Measurements from ENCODE around the gene CCDC47.

The CCDC47 gene

DNA sequence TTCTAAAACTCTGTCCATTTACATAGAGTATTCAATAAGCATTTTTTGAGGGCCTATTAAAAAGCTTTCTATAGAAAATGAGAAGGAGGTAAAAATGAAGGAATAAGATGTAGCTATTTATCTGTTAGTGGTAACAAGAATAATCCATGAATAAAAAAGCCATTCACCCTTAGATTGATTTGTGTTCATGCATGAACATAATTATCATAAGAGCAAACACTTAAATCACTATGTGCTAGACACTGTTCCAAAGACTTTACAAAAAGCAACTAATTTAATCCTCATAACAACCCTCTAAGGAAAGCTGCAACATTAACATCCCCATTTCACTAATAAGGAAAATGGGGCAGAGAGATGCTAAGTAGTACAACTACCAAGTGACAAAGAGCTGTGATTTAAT, 6.6 kb downstream of the CCDC47 start:
- H3K9me3 ChIP-seq (ENCODE audit: severe bottlenecking): no peaks in the 10 kb centered on the region
- H3K4me3 ChIP-seq (ENCODE audit: severe bottlenecking): no peak overlapping the region
- TF ChIP-seq, protein P1, sequence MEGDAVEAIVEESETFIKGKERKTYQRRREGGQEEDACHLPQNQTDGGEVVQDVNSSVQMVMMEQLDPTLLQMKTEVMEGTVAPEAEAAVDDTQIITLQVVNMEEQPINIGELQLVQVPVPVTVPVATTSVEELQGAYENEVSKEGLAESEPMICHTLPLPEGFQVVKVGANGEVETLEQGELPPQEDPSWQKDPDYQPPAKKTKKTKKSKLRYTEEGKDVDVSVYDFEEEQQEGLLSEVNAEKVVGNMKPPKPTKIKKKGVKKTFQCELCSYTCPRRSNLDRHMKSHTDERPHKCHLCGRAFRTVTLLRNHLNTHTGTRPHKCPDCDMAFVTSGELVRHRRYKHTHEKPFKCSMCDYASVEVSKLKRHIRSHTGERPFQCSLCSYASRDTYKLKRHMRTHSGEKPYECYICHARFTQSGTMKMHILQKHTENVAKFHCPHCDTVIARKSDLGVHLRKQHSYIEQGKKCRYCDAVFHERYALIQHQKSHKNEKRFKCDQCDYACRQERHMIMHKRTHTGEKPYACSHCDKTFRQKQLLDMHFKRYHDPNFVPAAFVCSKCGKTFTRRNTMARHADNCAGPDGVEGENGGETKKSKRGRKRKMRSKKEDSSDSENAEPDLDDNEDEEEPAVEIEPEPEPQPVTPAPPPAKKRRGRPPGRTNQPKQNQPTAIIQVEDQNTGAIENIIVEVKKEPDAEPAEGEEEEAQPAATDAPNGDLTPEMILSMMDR (IDR thresholded peaks at IDR 0.05; ENCODE audit: poor library complexity, severe bottlenecking): no peak
- DNase-seq (ENCODE audit: low spot score) (no peak), ATAC-seq (ENCODE audit: low read depth) (no peak)
- peaks cover 6% of the 10 kb centered on the region for H3K4me1 ChIP-seq (ENCODE audit: insufficient read depth, poor library complexity, severe bottlenecking)
- peaks cover 70% of the 10 kb centered on the region for H3K36me3 ChIP-seq (ENCODE audit: low read depth)
- no peak overlapping the region for H3K27ac ChIP-seq (ENCODE audit: poor library complexity, severe bottlenecking)
- H3K27me3 ChIP-seq (ENCODE audit: insufficient read depth, poor library complexity, severe bottlenecking): no peaks in the 10 kb centered on the region

DNA sequence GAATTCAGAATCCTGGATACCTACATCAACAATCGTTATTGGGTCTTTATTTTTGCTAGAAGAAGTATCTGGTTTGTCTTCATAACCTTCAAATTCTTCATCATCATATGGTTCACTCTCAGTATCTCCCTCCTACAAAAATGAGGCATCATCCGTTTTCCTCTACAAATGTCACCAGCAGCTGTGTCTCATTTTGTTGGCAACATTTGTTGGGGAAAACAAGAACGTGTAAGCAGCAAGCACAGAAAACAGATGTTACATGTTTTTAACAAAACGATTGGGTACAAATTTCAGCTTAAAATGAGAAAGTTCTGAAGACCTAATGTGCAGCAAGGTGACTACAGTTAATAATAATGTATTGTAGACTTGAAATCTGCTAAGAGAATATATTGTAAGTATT, 8.7 kb downstream of the CCDC47 start:
- no peaks in the 10 kb centered on the region for H3K9me3 ChIP-seq (ENCODE audit: severe bottlenecking)
- TF ChIP-seq, protein P1 (IDR thresholded peaks at IDR 0.05; ENCODE audit: poor library complexity, severe bottlenecking): no peak
- no peak for ATAC-seq (ENCODE audit: low read depth)
- DNase-seq (ENCODE audit: low spot score): no peak
- no peak overlapping the region for H3K4me3 ChIP-seq (ENCODE audit: severe bottlenecking)
- H3K36me3 ChIP-seq (ENCODE audit: low read depth): peaks cover 78% of the 10 kb centered on the region
- no peaks in the 10 kb centered on the region for H3K4me1 ChIP-seq (ENCODE audit: insufficient read depth, poor library complexity, severe bottlenecking)
- no peak overlapping the region for H3K27ac ChIP-seq (ENCODE audit: poor library complexity, severe bottlenecking)
- H3K27me3 ChIP-seq (ENCODE audit: insufficient read depth, poor library complexity, severe bottlenecking): no peaks in the 10 kb centered on the region

DNA sequence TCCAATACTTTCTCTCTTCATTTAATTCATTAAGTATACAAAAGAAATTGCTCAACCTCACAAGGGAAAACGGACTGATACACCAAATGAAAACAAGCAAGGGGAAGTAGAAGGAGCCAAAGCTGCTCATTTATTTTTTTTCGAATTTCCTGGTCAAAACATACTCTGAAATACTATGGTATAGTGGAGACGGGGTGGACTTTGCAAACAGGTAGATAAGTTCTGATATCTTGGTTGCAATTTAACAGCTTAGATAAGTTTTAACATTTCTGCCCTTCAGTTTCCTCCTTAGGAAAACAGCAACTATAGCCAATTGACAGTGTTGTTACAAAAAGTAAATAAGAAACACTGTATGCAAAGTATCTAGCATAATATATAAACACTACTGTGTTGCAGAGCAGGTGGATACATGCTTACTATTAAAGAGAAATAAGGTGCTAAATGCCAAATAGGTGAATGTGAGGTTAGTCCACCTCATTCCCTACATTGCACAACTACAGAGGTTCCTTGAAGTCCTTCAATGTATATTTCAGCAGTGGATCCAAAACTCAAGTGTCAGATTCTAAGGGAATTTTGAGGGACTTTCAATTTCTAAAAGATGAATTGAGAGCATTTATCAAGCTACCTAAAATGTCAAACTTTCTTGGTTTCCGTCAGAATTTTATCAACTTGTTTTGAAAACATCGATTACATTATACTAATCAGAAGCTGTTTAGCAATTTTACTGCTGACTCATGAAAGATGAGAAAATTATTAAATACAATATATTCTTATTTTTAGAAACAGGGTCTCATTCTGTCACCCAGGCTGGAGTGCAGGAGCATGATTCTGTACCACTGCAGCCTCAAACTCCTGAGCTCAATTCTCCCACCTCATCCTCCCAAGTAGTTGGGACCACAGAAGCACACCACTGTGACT, 11.0 kb downstream of the CCDC47 start:
- Histone ChIP-seq H3K27ac (ENCODE audit: poor library complexity, severe bottlenecking) (no peak overlapping the region), H3K4me3 (ENCODE audit: severe bottlenecking) (no peak overlapping the region), H3K4me1 (ENCODE audit: insufficient read depth, poor library complexity, severe bottlenecking) (no peaks in the 10 kb centered on the region), H3K27me3 (ENCODE audit: insufficient read depth, poor library complexity, severe bottlenecking) (no peaks in the 10 kb centered on the region), H3K9me3 (ENCODE audit: severe bottlenecking) (no peaks in the 10 kb centered on the region), H3K36me3 (ENCODE audit: low read depth) (peaks cover 89% of the 10 kb centered on the region)
- no peak for DNase-seq (ENCODE audit: low spot score)
- TF ChIP-seq, protein P1 (IDR thresholded peaks at IDR 0.05; ENCODE audit: poor library complexity, severe bottlenecking): no peak
- no peak for ATAC-seq (ENCODE audit: low read depth)

DNA sequence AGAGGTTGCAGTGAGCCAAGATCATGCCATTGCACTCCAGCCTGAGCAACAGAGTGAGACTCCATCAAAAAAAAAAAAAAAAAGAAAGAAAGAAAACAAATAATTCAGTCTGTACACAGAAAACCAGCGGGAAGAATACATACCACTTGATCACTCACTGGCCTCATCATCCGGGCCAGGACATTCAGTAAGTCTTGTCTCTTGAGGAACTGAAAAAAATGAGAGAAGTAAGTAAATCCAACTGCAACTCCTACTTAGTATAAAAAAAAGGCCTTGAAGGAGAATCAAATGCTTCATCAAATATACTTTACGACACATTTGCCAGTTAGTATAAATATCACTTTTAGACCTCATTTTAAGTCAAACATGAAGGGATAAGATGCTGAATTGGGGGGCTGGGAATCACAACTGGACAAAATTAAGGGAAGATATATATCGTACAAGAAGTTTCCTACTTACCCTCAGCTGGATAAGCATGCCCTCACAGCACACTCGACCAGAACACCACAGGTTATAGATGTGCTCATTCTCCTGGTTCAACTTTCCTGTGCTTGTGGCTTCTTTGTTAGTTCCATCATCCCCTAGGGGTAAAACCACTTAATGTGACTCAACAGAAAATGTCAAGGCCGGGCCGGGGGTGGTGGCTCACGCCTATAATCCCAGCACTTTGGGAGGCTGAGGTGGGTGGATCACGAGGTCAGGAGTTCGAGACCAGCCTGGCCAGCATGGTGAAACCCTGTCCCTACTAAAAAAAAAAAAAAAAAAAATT, 12.4 kb downstream of the CCDC47 start:
- H3K27ac ChIP-seq (ENCODE audit: poor library complexity, severe bottlenecking): no peak overlapping the region
- DNase-seq (ENCODE audit: low spot score): no peak
- TF ChIP-seq, protein P1 (IDR thresholded peaks at IDR 0.05; ENCODE audit: poor library complexity, severe bottlenecking): no peak
- H3K4me3 ChIP-seq (ENCODE audit: severe bottlenecking): no peak overlapping the region
- ATAC-seq (ENCODE audit: low read depth): no peak
- no peaks in the 10 kb centered on the region for H3K4me1 ChIP-seq (ENCODE audit: insufficient read depth, poor library complexity, severe bottlenecking)
- H3K27me3 ChIP-seq (ENCODE audit: insufficient read depth, poor library complexity, severe bottlenecking): no peaks in the 10 kb centered on the region
- H3K36me3 ChIP-seq (ENCODE audit: low read depth): peaks cover 88% of the 10 kb centered on the region
- H3K9me3 ChIP-seq (ENCODE audit: severe bottlenecking): no peaks in the 10 kb centered on the region
